PC-3 (cell line): ENCODE data around the gene PRDM2. TPM values are rescaled to one million over a fixed set of nuclear protein-coding genes. Genes with fewer than 3 reads are reported as not detected.
A peak's percentile ranks its signal among the peaks of the same experiment; 100 is the strongest.

ENCODE experiments used
- ATAC-seq: fragments of 200-7000 bp; cut with Tn5 transposase; 2 replicates; pipeline ENCODE4 v1.9.1; 2020; ENCODE audit warnings: mild to moderate bottlenecking, moderate library complexity
- BruUV-seq: library from RNA; stranded (reverse); fragments of 400-500 nt; replicated peaks from 2 replicates; lab custom pipeline; 2021; lab: Mats Ljungman, UMichigan
- CTCF ChIA-PET: fragments of 300-600 bp; sonication (Branson Sonifier 250); formaldehyde crosslinking; loops from one replicate; lab custom pipeline; 2022; ENCODE audit warnings: antibody characterized with exemption; lab: Charles Lee
- POLR2A ChIA-PET: fragments of 300-600 bp; sonication (Branson Sonifier 250); formaldehyde crosslinking; loops from one replicate; lab custom pipeline; 2022; ENCODE audit warnings: antibody characterized with exemption; ENCODE audit not compliant: unreplicated experiment; lab: Charles Lee
- DNase-seq: peaks from one replicate; pipeline ENCODE4 v3.0.0-alpha.2; 2015
- H2AFZ ChIP-seq: fragments of 300-600 bp; sonication (generic); 2 replicates; pipeline ENCODE4 v1.6.0; 2016; ENCODE audit warnings: antibody characterized with exemption, low read length
- H3F3A ChIP-seq: fragments of 300-600 bp; sonication (generic); one replicate; pipeline ENCODE4 v1.6.0; 2017; ENCODE audit warnings: antibody characterized with exemption, low read length, control low read depth, mild to moderate bottlenecking; ENCODE audit not compliant: unreplicated experiment
- H3K27ac ChIP-seq: fragments of 300-600 bp; sonication (generic); 2 replicates; pipeline ENCODE4 v1.5.1; 2016; ENCODE audit warnings: mild to moderate bottlenecking, low read length
- H3K27me3 ChIP-seq: fragments of 300-600 bp; sonication (generic); 2 replicates; pipeline ENCODE4 v1.6.1; 2016; ENCODE audit warnings: low read length, mixed read lengths
- H3K36me3 ChIP-seq: fragments of 300-600 bp; sonication (generic); 2 replicates; pipeline ENCODE4 v1.6.1; 2016; ENCODE audit warnings: low read depth, mixed run types, low read length, mixed read lengths
- H3K4me1 ChIP-seq: fragments of 300-600 bp; sonication (generic); 2 replicates; pipeline ENCODE4 v1.5.1; 2016; ENCODE audit warnings: low read length; ENCODE audit not compliant: insufficient read depth
- H3K4me2 ChIP-seq: fragments of 300-600 bp; sonication (generic); 2 replicates; pipeline ENCODE4 v1.6.0; 2016; ENCODE audit warnings: low read length
- H3K4me3 ChIP-seq: fragments of 300-600 bp; sonication (generic); 2 replicates; pipeline ENCODE4 v1.5.1; 2016; ENCODE audit warnings: mild to moderate bottlenecking, low read length, mixed read lengths
- H3K79me2 ChIP-seq: fragments of 300-600 bp; sonication (generic); 2 replicates; pipeline ENCODE4 v1.6.1; 2017; ENCODE audit warnings: low read length, mixed read lengths
- H3K9ac ChIP-seq: fragments of 300-600 bp; sonication (generic); 2 replicates; pipeline ENCODE4 v1.6.0; 2016; ENCODE audit warnings: mild to moderate bottlenecking, low read length
- H3K9me2 ChIP-seq: fragments of 300-600 bp; sonication (generic); replicated peaks from 2 replicates; pipeline ENCODE4 v1.6.1; 2016; ENCODE audit warnings: mixed run types, low read length, mixed read lengths
- H3K9me3 ChIP-seq: fragments of 300-600 bp; sonication (generic); 2 replicates; pipeline ENCODE4 v1.6.1; 2016; ENCODE audit warnings: low read length, mixed read lengths
- H4K20me1 ChIP-seq: fragments of 300-600 bp; sonication (generic); 2 replicates; pipeline ENCODE4 v1.6.1; 2016; ENCODE audit warnings: low read length, mixed read lengths
- CTCF ChIP-seq: fragments of 300-600 bp; sonication (generic); conservative IDR thresholded peaks from 2 replicates; pipeline ENCODE4 v1.5.1; 2017; ENCODE audit warnings: antibody characterized with exemption, low read depth, mild to moderate bottlenecking, low read length
- EZH2 ChIP-seq: fragments of 300-600 bp; sonication (generic); IDR thresholded peaks from one replicate; pipeline ENCODE4 v1.6.1; 2017; ENCODE audit warnings: antibody characterized with exemption, mild to moderate bottlenecking, low read length; ENCODE audit not compliant: unreplicated experiment
- EZH2phosphoT487 ChIP-seq: fragments of 300-600 bp; sonication (generic); IDR thresholded peaks from 2 replicates; pipeline ENCODE4 v1.6.1; 2018; ENCODE audit warnings: mild to moderate bottlenecking, antibody characterized with exemption, low read length, borderline replicate concordance
- intact Hi-C: fragments of 100-400 bp; cut with micrococcal nuclease; formaldehyde crosslinking; loops from 2 replicates; pipeline ENCODE4 v1.9.0; 2023
- total RNA-seq: library from RNA; depleted of rRNA; stranded (reverse); fragments of >200 nt; gene quantifications from 2 replicates; pipeline ENCODE4 v1.2.3, GENCODE V29; 2014

Gene PRDM2
- total RNA-seq, 1 experiment from 2014 or later: 9.4 TPM

- TF ChIP-seq EZH2 (no peak), EZH2phosphoT487 (no peak), CTCF (no peak)
- Histone ChIP-seq H3K9me2 (no peaks in the 10 kb centered on the region), H3K27ac (no peak overlapping the region), H3K4me3 (no peak overlapping the region), H3K9me3 (no peaks in the 10 kb centered on the region), H3K27me3 (no peaks in the 10 kb centered on the region), H4K20me1 (no peaks in the 10 kb centered on the region), H3K36me3 (no peaks in the 10 kb centered on the region), H3F3A (no peaks in the 10 kb centered on the region), H3K4me1 (peaks cover under 1% of the 10 kb centered on the region), H2AFZ (no peak overlapping the region), H3K4me2 (no peak overlapping the region), H3K79me2 (no peaks in the 10 kb centered on the region), H3K9ac (no peak overlapping the region)
- DNase-seq (no peak), ATAC-seq (no peak)
- BruUV-seq: no TSS peak
- ChIA-PET CTCF (interaction anchor here (0.6 kb wide), 1 partner anchor 1278 kb away, joined by 3 read pairs; no protein-coding TSS in a partner anchor), POLR2A (no interaction called here)
- intact Hi-C loops: no loop called here
Observed at GRCh38 chr1:13823936-13824335, 123.9 kb downstream of the PRDM2 start.

GRCh38 chr1:13824626-13825025 lies 124.6 kb downstream of the PRDM2 start:
- no peak for TF ChIP-seq EZH2
- H3K4me2 ChIP-seq: no peak overlapping the region
- no peaks in the 10 kb centered on the region for H3K79me2 ChIP-seq
- intact Hi-C loops: loop anchor here (1.0 kb wide), 1 partner anchor 159 kb away; no protein-coding TSS in a partner anchor
- CTCF ChIA-PET: no interaction called here
- POLR2A ChIA-PET: no interaction called here
- no peaks in the 10 kb centered on the region for H3F3A ChIP-seq
- H3K9ac ChIP-seq: no peak overlapping the region
- no peak overlapping the region for H3K4me3 ChIP-seq
- BruUV-seq: no TSS peak
- H2AFZ ChIP-seq: no peak overlapping the region
- no peaks in the 10 kb centered on the region for H4K20me1 ChIP-seq
- H3K9me2 ChIP-seq: no peaks in the 10 kb centered on the region
- no peaks in the 10 kb centered on the region for H3K9me3 ChIP-seq
- no peaks in the 10 kb centered on the region for H3K27me3 ChIP-seq
- no peak for ATAC-seq
- H3K27ac ChIP-seq: no peak overlapping the region
- H3K36me3 ChIP-seq: no peaks in the 10 kb centered on the region
- peaks cover 7% of the 10 kb centered on the region for H3K4me1 ChIP-seq
- no peak for DNase-seq

- Histone ChIP-seq H3K27me3 (no peaks in the 10 kb centered on the region), H3K9ac (no peak overlapping the region), H3K27ac (no peak overlapping the region), H3K4me2 (no peak overlapping the region), H3F3A (no peaks in the 10 kb centered on the region), H3K4me3 (no peak overlapping the region), H3K9me2 (no peaks in the 10 kb centered on the region), H3K79me2 (no peaks in the 10 kb centered on the region), H2AFZ (no peak overlapping the region), H4K20me1 (no peaks in the 10 kb centered on the region), H3K4me1 (peaks cover 7% of the 10 kb centered on the region), H3K36me3 (no peaks in the 10 kb centered on the region), H3K9me3 (no peaks in the 10 kb centered on the region)
- CTCF ChIA-PET: no interaction called here
- intact Hi-C loops: loop anchor here (1.0 kb wide), 1 partner anchor 160 kb away; no protein-coding TSS in a partner anchor
- peak; percentile 42; the same call in 1 of the 2 replicates for TF ChIP-seq CTCF
- TF ChIP-seq EZH2: no peak
- BruUV-seq: no TSS peak
- DNase-seq (no peak), ATAC-seq (no peak)
- POLR2A ChIA-PET: no interaction called here
Observed at GRCh38 chr1:13825033-13825432, 125.0 kb downstream of the PRDM2 start.
